Left lung (tissue), 14 donors: ENCODE measurements around the gene MOB1A. TPM values are rescaled to one million over a fixed set of nuclear protein-coding genes. Genes with fewer than 3 reads are reported as not detected.
A peak's percentile ranks its signal among the peaks of the same experiment; 100 is the strongest.

Source experiments
- ATAC-seq: fragments of 200-7000 bp; cut with Tn5 transposase; one replicate; pipeline ENCODE4 v1.9.1; 2020; ENCODE audit warnings: moderate library complexity
- DNase-seq, 4 donors: peaks; one replicate each; pipeline ENCODE4 v3.0.0-alpha.2; 2013 to 2020
- H3K27ac ChIP-seq, 2 donors: fragments of 200-600 bp; sonication (generic) in 1 of 2; one replicate each; pipeline versions ENCODE4 v1.5.0 to v1.8.0; 2020 to 2021
- H3K27me3 ChIP-seq, 2 donors: fragments of 200-600 bp; sonication (generic) in 1 of 2; one replicate each; pipeline versions ENCODE4 v1.5.0 to v1.8.0; 2020 to 2021
- H3K36me3 ChIP-seq, 2 donors: fragments of 200-600 bp; sonication (generic) in 1 of 2; one replicate each; pipeline versions ENCODE4 v1.5.0 to v1.8.0; 2020 to 2021
- H3K4me1 ChIP-seq, 2 donors: fragments of 200-600 bp; one replicate each; pipeline ENCODE4 v1.8.0; 2021
- H3K4me3 ChIP-seq, 2 donors: fragments of 200-600 bp; sonication (generic) in 1 of 2; one replicate each; pipeline versions ENCODE4 v1.5.0 to v1.8.0; 2020 to 2021; ENCODE audit warnings: mild to moderate bottlenecking in 1 of 2
- H3K9me3 ChIP-seq, 2 donors: fragments of 200-600 bp; sonication (generic) in 1 of 2; one replicate each; pipeline versions ENCODE4 v1.5.0 to v1.8.0; 2020 to 2021
- intact Hi-C, 2 donors: fragments of 100-400 bp; cut with DNase I; formaldehyde crosslinking; loops; one replicate each; pipeline versions ENCODE4 v1.11.2 to v1.14.2; 2022
- long read RNA-seq, 12 donors: library from polyadenylated mRNA in 2 of 12; unstranded in 2 of 12; transcript quantifications; one replicate each; pipeline ENCODE4 v2.0.0 and lab custom pipeline, GENCODE V29; 2019 to 2026
- polyA plus RNA-seq, 6 donors: library from polyadenylated mRNA; unstranded; fragments of 120-200 nt; gene quantifications; one replicate each; pipeline ENCODE4 v1.2.1, GENCODE V29; 2013; ENCODE audit not compliant: insufficient read length in 6 of 6
- total RNA-seq, 2 donors: library from RNA; stranded (reverse); fragmentation: NEBNext Ultra II Directional; extraction: Animal tissue kit (Norgen Biotek cat#: 25700); gene quantifications; one replicate each; pipeline ENCODE4 v1.2.1, GENCODE V29; 2021
- TF ChIP-seq, protein P1 (sequence below), 2 donors: fragments of 200-600 bp; sonication (generic) in 1 of 2; IDR thresholded peaks; one replicate each; pipeline versions ENCODE4 v1.5.0 to v1.8.0; 2021; ENCODE audit warnings: antibody characterized with exemption in 2 of 2
- donor health status: DM: no; HTN: yes; CAD: no.
- donor health status: DM: no; HTN: no; CAD: no.

The MOB1A gene
- total RNA-seq (100 to 1,000 TPM; 120 to 154 TPM), polyA plus RNA-seq (10 to 100 TPM; 78.8 to 94.5 (median 83.9) TPM)
- long read RNA-seq, donor 1, full-length matches to known transcripts = 35 of 44 reads
- long read RNA-seq, donor 1, partial matches to known transcripts = 9 of 44 reads
- long read RNA-seq, donor 1, other reads (novel, unspliced or antisense) = 0 of 44 reads
- long read RNA-seq, donor 2, full-length matches to known transcripts = 37 of 37 reads
- long read RNA-seq, donor 2, partial matches to known transcripts = 0 of 37 reads
- long read RNA-seq, donor 2, other reads (novel, unspliced or antisense) = 0 of 37 reads
- long read RNA-seq, donor 3, full-length matches to known transcripts = 27 of 27 reads
- long read RNA-seq, donor 3, partial matches to known transcripts = 0 of 27 reads
- long read RNA-seq, donor 3, other reads (novel, unspliced or antisense) = 0 of 27 reads
- long read RNA-seq, donor 4, full-length matches to known transcripts = 18 of 25 reads
- long read RNA-seq, donor 4, partial matches to known transcripts = 1 of 25 reads
- long read RNA-seq, donor 4, other reads (novel, unspliced or antisense) = 6 of 25 reads
- long read RNA-seq, donor 5, full-length matches to known transcripts = 32 of 32 reads
- long read RNA-seq, donor 5, partial matches to known transcripts = 0 of 32 reads
- long read RNA-seq, donor 5, other reads (novel, unspliced or antisense) = 0 of 32 reads
- long read RNA-seq, donor 6, full-length matches to known transcripts = 22 of 22 reads
- long read RNA-seq, donor 6, partial matches to known transcripts = 0 of 22 reads
- long read RNA-seq, donor 6, other reads (novel, unspliced or antisense) = 0 of 22 reads
- long read RNA-seq, donor 7, full-length matches to known transcripts = 7 of 7 reads
- long read RNA-seq, donor 7, partial matches to known transcripts = 0 of 7 reads
- long read RNA-seq, donor 7, other reads (novel, unspliced or antisense) = 0 of 7 reads
- long read RNA-seq, donor 8, full-length matches to known transcripts = 24 of 24 reads
- long read RNA-seq, donor 8, partial matches to known transcripts = 0 of 24 reads
- long read RNA-seq, donor 8, other reads (novel, unspliced or antisense) = 0 of 24 reads
- long read RNA-seq, donor 9 = 0 reads
- long read RNA-seq, donor 10, full-length matches to known transcripts = 25 of 30 reads
- long read RNA-seq, donor 10, partial matches to known transcripts = 0 of 30 reads
- long read RNA-seq, donor 10, other reads (novel, unspliced or antisense) = 5 of 30 reads
- long read RNA-seq, donor 11, full-length matches to known transcripts = 21 of 21 reads
- long read RNA-seq, donor 11, partial matches to known transcripts = 0 of 21 reads
- long read RNA-seq, donor 11, other reads (novel, unspliced or antisense) = 0 of 21 reads
- long read RNA-seq, donor 12, full-length matches to known transcripts = 18 of 18 reads
- long read RNA-seq, donor 12, partial matches to known transcripts = 0 of 18 reads
- long read RNA-seq, donor 12, other reads (novel, unspliced or antisense) = 0 of 18 reads

DNA sequence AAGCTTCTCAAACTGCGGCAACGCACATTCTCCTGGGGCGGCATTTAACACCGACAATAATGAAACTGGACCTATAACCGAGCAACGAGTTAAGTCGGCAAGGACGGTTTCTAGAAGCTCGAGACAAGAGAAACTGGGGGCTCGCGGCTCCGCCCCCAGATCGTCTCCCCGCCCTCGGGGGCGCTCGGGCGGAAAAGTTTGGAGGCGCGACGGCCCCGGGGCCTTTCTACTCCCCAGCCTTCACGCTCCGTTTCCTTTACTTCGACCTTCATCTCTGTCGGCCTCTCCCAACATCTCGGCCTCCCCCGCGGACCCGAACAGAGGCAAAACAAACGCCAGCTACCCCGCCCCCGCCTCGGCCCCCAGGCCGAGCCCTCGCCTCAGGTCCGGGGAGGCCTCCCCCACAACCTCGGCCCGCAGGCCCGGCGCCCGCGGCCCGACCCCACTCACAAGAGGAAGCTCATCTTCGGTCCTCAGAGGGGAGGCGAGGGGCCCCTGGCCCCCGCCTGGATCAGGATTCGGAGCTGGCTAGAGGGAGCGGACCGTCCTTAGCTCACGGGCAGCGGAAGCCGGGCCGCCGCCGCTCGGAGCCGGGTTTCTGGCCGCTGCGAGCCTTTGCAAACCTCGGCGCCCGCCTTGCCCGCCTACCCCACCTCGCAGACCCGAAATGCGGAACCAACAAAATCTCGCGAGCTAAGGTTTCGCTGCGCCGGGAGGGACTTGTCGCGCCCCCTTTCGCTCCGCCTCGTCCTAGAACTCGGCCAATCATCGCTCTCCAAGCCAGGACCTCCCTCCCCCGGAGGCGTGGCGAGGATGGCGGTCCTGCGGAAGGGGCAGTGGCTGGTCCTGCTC is at the start of gene MOB1A:
TSS of gene MOB1A (minus strand) at position 669 of the 852 bp plus-strand sequence. CDS start at position 464, 205 bp downstream.
- Histone ChIP-seq H3K36me3 (no peaks in the 10 kb centered on the region), H3K27ac (peak within 1 kb of the TSS; percentile 96), H3K27me3 (no peaks in the 10 kb centered on the region), H3K4me1 (peaks cover 6 to 63% of the 10 kb centered on the region in 2 donors), H3K9me3 (no peaks in the 10 kb centered on the region), H3K4me3 (peak within 1 kb of the TSS; percentile 83 to 84)
- peak; percentile 99 for ATAC-seq
- DNase-seq = peak; percentile 98 to 99 (median 98)
- intact Hi-C loops = no loop called here
- TF ChIP-seq, protein P1, sequence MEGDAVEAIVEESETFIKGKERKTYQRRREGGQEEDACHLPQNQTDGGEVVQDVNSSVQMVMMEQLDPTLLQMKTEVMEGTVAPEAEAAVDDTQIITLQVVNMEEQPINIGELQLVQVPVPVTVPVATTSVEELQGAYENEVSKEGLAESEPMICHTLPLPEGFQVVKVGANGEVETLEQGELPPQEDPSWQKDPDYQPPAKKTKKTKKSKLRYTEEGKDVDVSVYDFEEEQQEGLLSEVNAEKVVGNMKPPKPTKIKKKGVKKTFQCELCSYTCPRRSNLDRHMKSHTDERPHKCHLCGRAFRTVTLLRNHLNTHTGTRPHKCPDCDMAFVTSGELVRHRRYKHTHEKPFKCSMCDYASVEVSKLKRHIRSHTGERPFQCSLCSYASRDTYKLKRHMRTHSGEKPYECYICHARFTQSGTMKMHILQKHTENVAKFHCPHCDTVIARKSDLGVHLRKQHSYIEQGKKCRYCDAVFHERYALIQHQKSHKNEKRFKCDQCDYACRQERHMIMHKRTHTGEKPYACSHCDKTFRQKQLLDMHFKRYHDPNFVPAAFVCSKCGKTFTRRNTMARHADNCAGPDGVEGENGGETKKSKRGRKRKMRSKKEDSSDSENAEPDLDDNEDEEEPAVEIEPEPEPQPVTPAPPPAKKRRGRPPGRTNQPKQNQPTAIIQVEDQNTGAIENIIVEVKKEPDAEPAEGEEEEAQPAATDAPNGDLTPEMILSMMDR (IDR thresholded peaks at IDR 0.05) = no peak

DNA sequence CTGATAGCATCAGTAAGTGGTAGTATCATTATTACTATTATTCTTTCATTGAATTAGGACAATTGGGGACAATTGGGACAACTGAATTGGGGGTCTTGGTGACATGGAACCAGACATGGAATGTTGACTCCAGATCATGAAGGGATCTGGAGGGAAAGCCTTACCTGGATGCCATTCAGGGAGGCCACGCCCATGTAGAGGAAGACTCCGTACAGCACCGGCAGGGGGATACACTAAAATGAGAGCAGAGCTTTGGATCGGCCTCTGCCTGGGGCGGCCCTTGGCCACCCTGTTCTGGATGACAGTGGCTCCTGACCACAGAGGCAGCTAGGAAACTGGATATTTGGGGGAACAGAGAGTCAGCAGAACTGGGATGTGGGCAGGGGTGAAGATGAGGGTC is 49.0 kb upstream of the MOB1A start:
- no peak for DNase-seq
- Histone ChIP-seq H3K4me3 (no peak overlapping the region), H3K27ac (no peak overlapping the region), H3K27me3 (no peaks in the 10 kb centered on the region), H3K36me3 (no peaks in the 10 kb centered on the region), H3K9me3 (no peaks in the 10 kb centered on the region), H3K4me1 (peaks cover 0 to 7% of the 10 kb centered on the region in 2 donors)
- intact Hi-C loops = no loop called here
- no peak for ATAC-seq
- TF ChIP-seq, protein P1 (IDR thresholded peaks at IDR 0.05) = no peak

DNA sequence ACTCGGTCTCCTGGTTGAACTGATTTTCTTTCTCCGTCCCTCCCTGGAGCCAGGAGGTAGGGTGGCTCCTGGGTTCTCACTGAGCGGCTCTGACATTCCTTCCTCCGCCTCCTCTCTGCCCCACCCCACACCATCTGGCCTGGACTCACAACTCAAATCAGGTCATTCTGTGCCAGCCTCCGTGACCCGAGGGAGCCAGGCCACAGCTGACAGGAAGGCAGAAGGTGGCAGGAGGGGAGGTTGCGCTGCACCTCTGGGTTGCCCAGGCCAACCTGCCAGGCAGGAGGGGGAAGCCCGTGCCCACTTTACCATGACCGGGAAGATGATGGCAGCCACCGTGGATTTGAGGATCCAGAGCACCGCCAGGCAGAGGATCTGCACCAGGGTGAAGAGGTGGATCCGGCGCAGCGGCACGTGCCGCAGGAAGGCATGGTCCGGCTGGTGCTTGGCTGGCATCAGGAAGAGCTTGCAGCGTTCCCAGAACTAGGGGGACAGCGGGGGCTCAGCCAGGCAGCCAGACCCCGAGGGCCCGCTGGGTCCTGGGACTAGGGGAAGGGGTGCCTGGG is 48.1 kb upstream of the MOB1A start:
- Histone ChIP-seq H3K27ac (no peak overlapping the region), H3K36me3 (no peaks in the 10 kb centered on the region), H3K9me3 (no peaks in the 10 kb centered on the region), H3K4me3 (no peak overlapping the region), H3K4me1 (peaks cover 0 to 7% of the 10 kb centered on the region in 2 donors), H3K27me3 (no peaks in the 10 kb centered on the region)
- no peak for ATAC-seq
- DNase-seq = no peak
- intact Hi-C loops = no loop called here
- TF ChIP-seq, protein P1 (IDR thresholded peaks at IDR 0.05) = no peak
